Fibroblast of pulmonary artery (primary cell): ENCODE data around the gene MRPL24.

Experiments
- DNase-seq: peaks from one replicate; pipeline ENCODE4 v3.0.0-alpha.2; 2010; ENCODE audit warnings: low read depth
- H3K4me3 ChIP-seq: replicated peaks from 2 replicates; pipeline ENCODE4 v1.5.1; 2011; ENCODE audit warnings: low read depth, mild to moderate bottlenecking, control low read depth, low read length, moderate library complexity
- TF ChIP-seq, protein P1 (sequence below): IDR thresholded peaks from 2 replicates; pipeline ENCODE4 v1.5.1; 2011; ENCODE audit warnings: mild to moderate bottlenecking, control low read depth, low read length, inconsistent platforms; ENCODE audit errors: missing control alignments

Gene MRPL24

GRCh38 chr1:156725683-156726280 lies 15.1 kb downstream of the MRPL24 start:
- TF ChIP-seq, protein P1, sequence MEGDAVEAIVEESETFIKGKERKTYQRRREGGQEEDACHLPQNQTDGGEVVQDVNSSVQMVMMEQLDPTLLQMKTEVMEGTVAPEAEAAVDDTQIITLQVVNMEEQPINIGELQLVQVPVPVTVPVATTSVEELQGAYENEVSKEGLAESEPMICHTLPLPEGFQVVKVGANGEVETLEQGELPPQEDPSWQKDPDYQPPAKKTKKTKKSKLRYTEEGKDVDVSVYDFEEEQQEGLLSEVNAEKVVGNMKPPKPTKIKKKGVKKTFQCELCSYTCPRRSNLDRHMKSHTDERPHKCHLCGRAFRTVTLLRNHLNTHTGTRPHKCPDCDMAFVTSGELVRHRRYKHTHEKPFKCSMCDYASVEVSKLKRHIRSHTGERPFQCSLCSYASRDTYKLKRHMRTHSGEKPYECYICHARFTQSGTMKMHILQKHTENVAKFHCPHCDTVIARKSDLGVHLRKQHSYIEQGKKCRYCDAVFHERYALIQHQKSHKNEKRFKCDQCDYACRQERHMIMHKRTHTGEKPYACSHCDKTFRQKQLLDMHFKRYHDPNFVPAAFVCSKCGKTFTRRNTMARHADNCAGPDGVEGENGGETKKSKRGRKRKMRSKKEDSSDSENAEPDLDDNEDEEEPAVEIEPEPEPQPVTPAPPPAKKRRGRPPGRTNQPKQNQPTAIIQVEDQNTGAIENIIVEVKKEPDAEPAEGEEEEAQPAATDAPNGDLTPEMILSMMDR = peak; percentile 98
- DNase-seq = peak; percentile 93
- peak overlapping the region; percentile 46 for H3K4me3 ChIP-seq

DNA sequence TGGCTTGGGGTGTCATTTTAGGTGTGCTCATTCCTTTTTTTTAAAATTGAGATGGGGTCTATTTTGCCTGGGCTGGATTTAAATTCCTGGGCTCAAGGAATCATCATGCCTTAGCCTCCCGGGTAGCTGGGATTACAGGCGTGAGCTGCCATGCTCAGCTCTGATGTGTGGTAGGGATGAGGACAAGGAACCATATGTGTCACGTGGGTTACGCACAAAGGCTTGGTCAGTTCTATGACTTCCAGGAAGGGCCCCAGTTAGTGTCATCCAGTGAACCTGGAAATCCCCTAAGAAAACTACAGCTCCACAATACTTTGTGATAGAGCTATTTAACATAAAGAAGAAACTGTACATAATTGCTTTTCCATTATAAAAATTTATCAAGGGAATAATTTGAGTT lies 19.4 kb downstream of the MRPL24 start:
- H3K4me3 ChIP-seq = no peak overlapping the region
- DNase-seq = no peak
- TF ChIP-seq, protein P1 = no peak

DNA sequence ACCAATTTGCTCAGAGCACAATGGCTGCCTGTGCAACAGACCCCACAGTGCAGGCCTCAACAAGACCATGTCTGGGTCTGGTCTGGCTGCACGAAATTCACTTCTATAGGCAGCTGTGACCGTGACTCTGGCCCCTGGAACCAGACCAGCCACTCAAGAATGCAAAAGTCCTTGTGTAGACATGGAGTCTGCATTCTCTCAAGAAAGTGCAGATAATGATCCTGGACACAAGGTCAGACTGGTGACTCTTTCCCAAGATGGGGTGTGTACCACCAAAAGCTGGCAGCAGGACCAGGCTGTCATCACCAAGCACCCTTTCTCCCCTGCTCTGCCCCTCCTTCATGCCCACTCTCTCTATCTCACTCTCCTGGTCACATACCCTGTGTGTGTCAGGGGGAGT lies 19.8 kb downstream of the MRPL24 start:
- H3K4me3 ChIP-seq = no peak overlapping the region
- TF ChIP-seq, protein P1 = no peak
- DNase-seq = no peak

DNA sequence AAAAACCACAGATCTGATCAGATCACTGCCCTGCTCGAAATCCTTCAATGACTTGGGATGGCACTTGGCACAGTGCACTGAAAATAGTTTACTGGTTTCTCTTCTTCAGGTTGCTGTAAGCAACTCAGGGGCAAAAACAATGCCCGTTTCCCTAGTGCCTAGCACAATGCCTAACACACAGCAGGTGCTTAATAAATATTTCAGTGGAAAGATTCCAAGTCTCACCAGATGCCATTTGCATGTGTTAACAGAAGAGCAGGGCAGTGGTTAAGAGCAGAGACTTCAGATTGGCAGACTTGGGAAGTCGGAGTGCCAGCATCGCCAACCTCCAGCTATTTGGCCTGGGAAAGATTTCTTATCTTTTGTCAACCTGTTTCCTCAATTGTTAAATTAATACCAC lies 23.5 kb downstream of the MRPL24 start:
- no peak overlapping the region for H3K4me3 ChIP-seq
- DNase-seq = no peak
- TF ChIP-seq, protein P1 = no peak

- no peak overlapping the region for H3K4me3 ChIP-seq
- TF ChIP-seq, protein P1 = no peak
- DNase-seq = no peak
These were observed 26.1 kb downstream of the MRPL24 start for GRCh38 chr1:156714830-156715229.

DNA sequence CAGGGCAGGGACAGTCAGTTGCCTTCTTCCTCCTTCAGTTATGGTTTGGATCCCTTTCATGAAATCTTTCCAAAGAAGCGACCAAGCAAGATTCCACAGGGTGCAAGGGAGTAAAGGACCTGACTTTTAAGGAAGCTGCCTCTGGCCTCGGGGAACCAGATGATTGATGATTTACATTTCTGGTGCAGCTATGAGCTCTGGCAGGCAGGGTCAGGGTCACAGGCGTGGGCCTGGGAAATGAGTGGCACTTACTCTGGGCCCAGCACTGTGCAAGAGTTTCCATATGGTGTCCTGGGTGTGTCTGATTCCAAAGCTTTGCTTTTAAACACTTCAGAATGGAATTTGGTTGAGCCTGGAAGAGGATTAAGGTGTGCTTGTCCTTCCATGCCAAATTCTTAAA lies 28.3 kb downstream of the MRPL24 start:
- TF ChIP-seq, protein P1 = no peak
- no peak for DNase-seq
- no peak overlapping the region for H3K4me3 ChIP-seq
